Measurements from ENCODE around the gene SLC24A3.

DNA sequence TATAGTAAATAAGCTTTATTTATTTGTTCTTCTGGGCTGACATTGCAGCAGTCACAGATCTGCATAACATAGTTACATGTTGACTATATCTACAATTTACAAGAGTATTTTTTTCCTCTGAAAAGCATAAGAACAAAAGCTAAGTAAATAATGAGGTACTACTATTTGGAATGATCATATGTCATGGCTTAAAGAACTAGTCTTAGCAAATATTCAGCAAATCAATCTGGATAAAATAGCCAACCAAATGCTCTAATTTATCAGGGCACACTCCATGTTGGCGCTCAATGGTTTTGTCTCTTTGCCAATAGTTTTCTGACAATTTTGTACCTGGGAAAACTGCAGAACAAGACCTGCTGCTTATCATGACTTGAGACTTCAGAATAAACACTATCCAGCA, 312.2 kb downstream of the SLC24A3 start:
- TF ChIP-seq EZH2 (IDR thresholded peaks at IDR 0.05; ENCODE audit: insufficient read depth, low read length), result no peak
- TF ChIP-seq, protein P1, sequence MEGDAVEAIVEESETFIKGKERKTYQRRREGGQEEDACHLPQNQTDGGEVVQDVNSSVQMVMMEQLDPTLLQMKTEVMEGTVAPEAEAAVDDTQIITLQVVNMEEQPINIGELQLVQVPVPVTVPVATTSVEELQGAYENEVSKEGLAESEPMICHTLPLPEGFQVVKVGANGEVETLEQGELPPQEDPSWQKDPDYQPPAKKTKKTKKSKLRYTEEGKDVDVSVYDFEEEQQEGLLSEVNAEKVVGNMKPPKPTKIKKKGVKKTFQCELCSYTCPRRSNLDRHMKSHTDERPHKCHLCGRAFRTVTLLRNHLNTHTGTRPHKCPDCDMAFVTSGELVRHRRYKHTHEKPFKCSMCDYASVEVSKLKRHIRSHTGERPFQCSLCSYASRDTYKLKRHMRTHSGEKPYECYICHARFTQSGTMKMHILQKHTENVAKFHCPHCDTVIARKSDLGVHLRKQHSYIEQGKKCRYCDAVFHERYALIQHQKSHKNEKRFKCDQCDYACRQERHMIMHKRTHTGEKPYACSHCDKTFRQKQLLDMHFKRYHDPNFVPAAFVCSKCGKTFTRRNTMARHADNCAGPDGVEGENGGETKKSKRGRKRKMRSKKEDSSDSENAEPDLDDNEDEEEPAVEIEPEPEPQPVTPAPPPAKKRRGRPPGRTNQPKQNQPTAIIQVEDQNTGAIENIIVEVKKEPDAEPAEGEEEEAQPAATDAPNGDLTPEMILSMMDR (IDR thresholded peaks at IDR 0.05; ENCODE audit: insufficient read depth, low read depth, low read length), result no peak

Data from astrocyte (in vitro differentiated cells and primary cell).